ENCODE results near the gene ZCWPW1.
A peak's percentile ranks its signal among the peaks of the same experiment; 100 is the strongest.

ZCWPW1 gene

DNA sequence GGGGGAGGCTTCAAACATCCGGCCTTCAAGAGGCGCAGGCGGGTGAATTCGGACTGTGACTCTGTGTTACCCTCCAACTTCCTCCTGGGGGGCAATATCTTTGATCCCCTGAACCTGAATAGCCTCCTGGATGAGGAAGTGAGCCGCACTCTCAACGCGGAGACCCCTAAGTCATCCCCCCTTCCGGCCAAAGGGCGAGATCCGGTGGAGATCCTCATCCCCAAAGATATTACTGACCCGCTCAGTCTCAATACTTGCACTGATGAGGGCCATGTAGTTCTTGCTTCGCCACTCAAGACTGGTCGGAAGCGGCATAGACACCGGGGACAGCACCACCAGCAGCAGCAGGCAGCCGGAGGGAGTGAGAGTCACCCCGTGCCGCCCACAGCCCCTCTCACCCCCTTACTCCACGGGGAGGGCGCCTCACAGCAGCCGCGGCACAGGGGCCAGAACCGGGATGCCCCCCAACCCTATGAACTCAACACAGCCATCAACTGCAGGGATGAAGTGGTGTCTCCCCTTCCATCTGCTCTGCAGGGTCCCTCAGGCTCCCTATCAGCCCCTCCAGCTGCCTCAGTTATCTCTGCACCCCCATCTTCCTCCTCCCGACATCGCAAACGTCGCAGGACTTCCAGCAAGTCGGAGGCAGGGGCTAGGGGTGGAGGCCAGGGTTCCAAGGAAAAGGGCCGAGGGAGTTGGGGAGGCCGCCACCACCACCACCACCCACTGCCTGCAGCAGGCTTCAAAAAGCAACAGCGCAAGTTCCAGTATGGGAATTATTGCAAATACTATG, 2.2 kb upstream of the ZCWPW1 start:
- H3K27ac ChIP-seq (ENCODE audit: low read length) = peak overlapping the region; percentile 100
- peaks cover 17 to 20% of the 10 kb centered on the region in 2 donors for H3K36me3 ChIP-seq (ENCODE audit: control insufficient read depth in 2 of 2, insufficient read depth in 2 of 2, low read length in 2 of 2)
- H3K4me3 ChIP-seq (ENCODE audit: low read length in 2 of 2) = peak overlapping the region; percentile 49 to 88
- H3K4me1 ChIP-seq (ENCODE audit: control insufficient read depth, insufficient read depth, low read length) = peaks cover 48% of the 10 kb centered on the region
- H3K27me3 ChIP-seq (ENCODE audit: control insufficient read depth in 1 of 2, insufficient read depth in 2 of 2, low read length in 2 of 2) = no peaks in the 10 kb centered on the region
- peak overlapping the region; percentile 71 to 92 for H3K9ac ChIP-seq (ENCODE audit: low read length in 2 of 2)
- H3K9me3 ChIP-seq (ENCODE audit: control insufficient read depth in 2 of 2, low read length in 2 of 2) = no peaks in the 10 kb centered on the region

GRCh38 chr7:100429637-100430492, 1.4 kb upstream of the ZCWPW1 start, which contains the start of gene MEPCE:
TSS of gene MEPCE (plus strand) at chr7:100429831. CDS start at chr7:100430019, 188 bp downstream.
- H3K9ac ChIP-seq (ENCODE audit: low read length in 2 of 2) = peak within 1 kb of the TSS; percentile 92 to 98
- H3K4me3 ChIP-seq (ENCODE audit: low read length in 2 of 2) = peak within 1 kb of the TSS; percentile 69 to 88
- H3K36me3 ChIP-seq (ENCODE audit: control insufficient read depth in 2 of 2, insufficient read depth in 2 of 2, low read length in 2 of 2) = peaks cover 16 to 20% of the 10 kb centered on the region in 2 donors
- peaks cover 40% of the 10 kb centered on the region for H3K4me1 ChIP-seq (ENCODE audit: control insufficient read depth, insufficient read depth, low read length)
- peak within 1 kb of the TSS; percentile 100 for H3K27ac ChIP-seq (ENCODE audit: low read length)
- no peaks in the 10 kb centered on the region for H3K9me3 ChIP-seq (ENCODE audit: control insufficient read depth in 2 of 2, low read length in 2 of 2)
- no peaks in the 10 kb centered on the region for H3K27me3 ChIP-seq (ENCODE audit: control insufficient read depth in 1 of 2, insufficient read depth in 2 of 2, low read length in 2 of 2)

DNA sequence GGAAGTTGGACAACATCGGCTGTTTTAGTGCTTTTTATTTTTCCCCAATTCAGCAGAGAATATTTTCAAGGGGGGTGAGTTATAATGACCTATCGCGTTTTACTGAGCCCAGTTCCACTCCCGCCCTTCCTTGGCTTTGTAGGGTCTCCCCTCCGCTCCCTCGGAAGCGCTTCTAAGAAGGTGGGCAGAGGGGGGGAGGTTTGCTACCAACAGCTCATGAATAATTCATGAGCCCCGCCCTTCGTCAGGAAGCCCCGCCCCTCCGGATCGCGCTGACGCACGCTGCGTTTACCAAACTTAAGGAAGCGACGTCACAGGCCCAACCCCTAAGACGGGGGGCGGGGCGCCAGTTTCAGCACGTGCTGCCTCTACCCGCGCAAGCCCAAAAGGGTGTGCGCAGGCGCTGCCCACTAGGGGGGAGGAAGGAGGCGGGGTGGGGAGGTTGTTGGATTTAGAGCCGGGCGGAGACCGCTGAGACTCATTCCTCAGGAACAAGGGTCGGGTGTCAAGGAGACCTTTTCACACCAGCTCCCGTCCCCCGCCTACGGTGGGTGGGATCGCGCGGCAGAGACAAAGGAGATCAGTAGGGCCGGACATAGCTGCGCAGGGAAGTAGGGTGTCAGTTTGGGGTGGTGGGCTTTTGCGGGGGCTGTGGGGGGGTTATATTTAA, 599 bp upstream of the ZCWPW1 start:
- no peaks in the 10 kb centered on the region for H3K27me3 ChIP-seq (ENCODE audit: control insufficient read depth in 1 of 2, insufficient read depth in 2 of 2, low read length in 2 of 2)
- no peaks in the 10 kb centered on the region for H3K9me3 ChIP-seq (ENCODE audit: control insufficient read depth in 2 of 2, low read length in 2 of 2)
- peak overlapping the region; percentile 92 to 98 for H3K9ac ChIP-seq (ENCODE audit: low read length in 2 of 2)
- peaks cover 35% of the 10 kb centered on the region for H3K4me1 ChIP-seq (ENCODE audit: control insufficient read depth, insufficient read depth, low read length)
- peaks cover 14 to 18% of the 10 kb centered on the region in 2 donors for H3K36me3 ChIP-seq (ENCODE audit: control insufficient read depth in 2 of 2, insufficient read depth in 2 of 2, low read length in 2 of 2)
- H3K27ac ChIP-seq (ENCODE audit: low read length) = peak overlapping the region; percentile 100
- peak overlapping the region; percentile 69 to 88 for H3K4me3 ChIP-seq (ENCODE audit: low read length in 2 of 2)

DNA sequence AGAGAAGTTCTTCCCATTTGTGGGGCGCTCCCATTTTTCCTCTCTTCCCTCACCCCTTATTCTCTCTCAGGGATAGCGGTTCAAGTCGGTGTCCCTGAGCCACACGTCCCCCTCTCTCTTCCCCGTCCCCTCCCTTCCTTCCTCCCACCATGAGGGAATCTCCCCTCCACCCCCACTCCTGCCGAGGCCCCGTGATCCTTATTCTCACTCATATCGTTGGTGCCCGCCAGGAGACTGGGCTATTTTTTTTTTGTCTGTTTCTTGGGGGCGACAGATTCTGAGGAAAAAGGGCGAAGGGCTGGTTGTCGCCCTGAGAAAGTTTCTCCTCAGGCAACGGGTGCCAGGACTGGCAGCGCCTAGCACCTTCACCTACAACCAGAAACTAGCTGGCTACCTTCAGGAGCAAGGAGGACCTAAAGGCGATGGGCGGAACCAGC, 723 bp downstream of the ZCWPW1 start:
- Histone ChIP-seq H3K27me3 (ENCODE audit: control insufficient read depth in 1 of 2, insufficient read depth in 2 of 2, low read length in 2 of 2) (no peaks in the 10 kb centered on the region), H3K4me3 (ENCODE audit: low read length in 2 of 2) (peak overlapping the region; percentile 69 to 88), H3K4me1 (ENCODE audit: control insufficient read depth, insufficient read depth, low read length) (peaks cover 29% of the 10 kb centered on the region), H3K36me3 (ENCODE audit: control insufficient read depth in 2 of 2, insufficient read depth in 2 of 2, low read length in 2 of 2) (peaks cover 1 to 5% of the 10 kb centered on the region in 2 donors), H3K9ac (ENCODE audit: low read length in 2 of 2) (peak overlapping the region in 1 of 2 donors; percentile 92), H3K27ac (ENCODE audit: low read length) (peak overlapping the region; percentile 100), H3K9me3 (ENCODE audit: control insufficient read depth in 2 of 2, low read length in 2 of 2) (no peaks in the 10 kb centered on the region)

DNA sequence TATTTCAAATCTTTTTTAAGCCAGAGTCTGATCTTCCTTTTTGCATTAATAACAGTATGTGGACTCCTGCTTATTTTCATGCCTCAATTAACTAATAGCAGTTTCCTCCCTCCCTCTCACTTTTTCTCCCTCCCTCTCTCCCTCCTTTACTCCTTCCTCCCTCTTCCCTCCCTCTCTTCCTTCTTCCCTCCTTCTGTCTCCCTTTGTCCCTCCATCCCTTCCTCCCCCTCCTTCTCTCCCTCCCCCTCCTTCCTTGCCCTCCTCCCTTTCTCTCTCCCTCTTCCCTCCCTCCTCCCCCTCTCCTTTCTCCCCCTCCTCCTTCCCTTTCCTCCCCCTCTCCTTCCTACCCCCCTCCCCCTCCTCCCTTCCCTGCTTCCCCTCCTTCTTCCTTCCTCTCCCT, 2.0 kb downstream of the ZCWPW1 start:
- H3K4me3 ChIP-seq (ENCODE audit: low read length in 2 of 2) = no peak overlapping the region
- no peak overlapping the region for H3K9ac ChIP-seq (ENCODE audit: low read length in 2 of 2)
- peaks cover 0 to 2% of the 10 kb centered on the region in 2 donors for H3K36me3 ChIP-seq (ENCODE audit: control insufficient read depth in 2 of 2, insufficient read depth in 2 of 2, low read length in 2 of 2)
- no peaks in the 10 kb centered on the region for H3K9me3 ChIP-seq (ENCODE audit: control insufficient read depth in 2 of 2, low read length in 2 of 2)
- no peaks in the 10 kb centered on the region for H3K27me3 ChIP-seq (ENCODE audit: control insufficient read depth in 1 of 2, insufficient read depth in 2 of 2, low read length in 2 of 2)
- no peak overlapping the region for H3K27ac ChIP-seq (ENCODE audit: low read length)
- H3K4me1 ChIP-seq (ENCODE audit: control insufficient read depth, insufficient read depth, low read length) = peaks cover 20% of the 10 kb centered on the region

GRCh38 chr7:100425347-100425746, 3.2 kb downstream of the ZCWPW1 start:
- no peaks in the 10 kb centered on the region for H3K36me3 ChIP-seq (ENCODE audit: control insufficient read depth in 2 of 2, insufficient read depth in 2 of 2, low read length in 2 of 2)
- H3K27me3 ChIP-seq (ENCODE audit: control insufficient read depth in 1 of 2, insufficient read depth in 2 of 2, low read length in 2 of 2) = no peaks in the 10 kb centered on the region
- no peaks in the 10 kb centered on the region for H3K9me3 ChIP-seq (ENCODE audit: control insufficient read depth in 2 of 2, low read length in 2 of 2)
- no peak overlapping the region for H3K4me3 ChIP-seq (ENCODE audit: low read length in 2 of 2)
- no peak overlapping the region for H3K9ac ChIP-seq (ENCODE audit: low read length in 2 of 2)
- peaks cover 8% of the 10 kb centered on the region for H3K4me1 ChIP-seq (ENCODE audit: control insufficient read depth, insufficient read depth, low read length)
- H3K27ac ChIP-seq (ENCODE audit: low read length) = no peak overlapping the region

GRCh38 chr7:100423315-100423714, 5.2 kb downstream of the ZCWPW1 start:
- no peaks in the 10 kb centered on the region for H3K9me3 ChIP-seq (ENCODE audit: control insufficient read depth in 2 of 2, low read length in 2 of 2)
- H3K27ac ChIP-seq (ENCODE audit: low read length) = no peak overlapping the region
- H3K4me3 ChIP-seq (ENCODE audit: low read length in 2 of 2) = no peak overlapping the region
- no peak overlapping the region for H3K9ac ChIP-seq (ENCODE audit: low read length in 2 of 2)
- no peaks in the 10 kb centered on the region for H3K27me3 ChIP-seq (ENCODE audit: control insufficient read depth in 1 of 2, insufficient read depth in 2 of 2, low read length in 2 of 2)
- peaks cover 8% of the 10 kb centered on the region for H3K4me1 ChIP-seq (ENCODE audit: control insufficient read depth, insufficient read depth, low read length)
- no peaks in the 10 kb centered on the region for H3K36me3 ChIP-seq (ENCODE audit: control insufficient read depth in 2 of 2, insufficient read depth in 2 of 2, low read length in 2 of 2)

GRCh38 chr7:100419660-100420226, 8.8 kb downstream of the ZCWPW1 start:
- Histone ChIP-seq H3K4me1 (ENCODE audit: control insufficient read depth, insufficient read depth, low read length) (no peaks in the 10 kb centered on the region), H3K9ac (ENCODE audit: low read length in 2 of 2) (no peak overlapping the region), H3K27me3 (ENCODE audit: control insufficient read depth in 1 of 2, insufficient read depth in 2 of 2, low read length in 2 of 2) (no peaks in the 10 kb centered on the region), H3K9me3 (ENCODE audit: control insufficient read depth in 2 of 2, low read length in 2 of 2) (no peaks in the 10 kb centered on the region), H3K4me3 (ENCODE audit: low read length in 2 of 2) (no peak overlapping the region), H3K27ac (ENCODE audit: low read length) (no peak overlapping the region), H3K36me3 (ENCODE audit: control insufficient read depth in 2 of 2, insufficient read depth in 2 of 2, low read length in 2 of 2) (no peaks in the 10 kb centered on the region)

DNA sequence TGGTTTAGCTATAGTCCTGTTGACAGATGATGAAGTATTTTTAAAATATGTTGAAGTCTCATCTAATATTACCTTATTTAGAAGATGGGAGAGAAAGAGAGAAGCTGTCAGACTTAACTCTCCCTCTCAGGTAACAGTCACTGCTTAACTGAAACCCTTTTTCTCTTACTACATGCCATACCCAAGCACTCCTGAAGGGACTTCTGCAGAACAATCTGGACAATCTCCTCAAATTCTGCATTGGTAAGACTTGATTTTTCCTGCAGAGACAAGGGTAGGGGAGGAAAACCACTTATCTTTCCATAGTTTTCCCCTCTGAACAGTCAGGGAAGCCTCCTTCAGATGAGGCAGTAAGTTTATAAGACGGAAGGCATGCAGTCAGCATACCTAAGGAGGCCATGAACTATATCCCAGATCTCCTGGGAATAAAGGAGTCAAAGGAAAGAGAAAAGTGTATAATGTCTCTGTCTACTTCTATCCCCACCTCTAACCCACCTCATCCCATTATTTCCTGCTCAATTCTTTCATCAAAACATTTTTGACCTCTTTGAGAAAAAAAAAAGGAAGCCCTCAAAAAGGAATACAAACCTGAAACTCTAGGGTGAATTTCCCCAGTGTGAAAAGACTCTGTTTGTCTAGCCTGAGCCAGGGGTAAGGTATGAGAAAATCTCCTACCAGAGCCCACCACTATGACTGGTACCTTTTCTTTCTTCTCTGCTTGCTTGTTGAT, 9.4 kb downstream of the ZCWPW1 start:
- Histone ChIP-seq H3K36me3 (ENCODE audit: control insufficient read depth in 2 of 2, insufficient read depth in 2 of 2, low read length in 2 of 2) (no peaks in the 10 kb centered on the region), H3K9me3 (ENCODE audit: control insufficient read depth in 2 of 2, low read length in 2 of 2) (no peaks in the 10 kb centered on the region), H3K27me3 (ENCODE audit: control insufficient read depth in 1 of 2, insufficient read depth in 2 of 2, low read length in 2 of 2) (no peaks in the 10 kb centered on the region), H3K4me1 (ENCODE audit: control insufficient read depth, insufficient read depth, low read length) (no peaks in the 10 kb centered on the region), H3K27ac (ENCODE audit: low read length) (no peak overlapping the region), H3K4me3 (ENCODE audit: low read length in 2 of 2) (no peak overlapping the region), H3K9ac (ENCODE audit: low read length in 2 of 2) (no peak overlapping the region)

DNA sequence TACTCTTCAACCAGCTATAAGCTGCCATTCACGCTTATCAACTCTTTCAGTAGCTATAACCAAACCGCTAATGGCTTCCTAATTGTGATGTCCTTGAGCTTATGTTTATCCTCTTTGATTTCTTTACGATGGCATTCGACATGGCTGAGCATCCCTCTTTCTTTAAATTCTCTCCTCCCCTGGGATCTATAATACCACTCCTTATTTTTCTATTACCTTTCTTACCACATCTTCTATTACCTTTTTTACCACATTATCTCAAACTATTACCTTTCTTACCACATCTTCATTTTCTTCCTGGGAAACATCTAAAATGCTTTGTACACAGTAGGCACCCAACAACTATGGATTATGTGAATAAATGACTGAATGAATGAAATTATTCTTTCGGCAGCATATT, 13.1 kb downstream of the ZCWPW1 start:
- Histone ChIP-seq H3K36me3 (ENCODE audit: control insufficient read depth in 2 of 2, insufficient read depth in 2 of 2, low read length in 2 of 2) (no peaks in the 10 kb centered on the region), H3K4me1 (ENCODE audit: control insufficient read depth, insufficient read depth, low read length) (no peaks in the 10 kb centered on the region), H3K27me3 (ENCODE audit: control insufficient read depth in 1 of 2, insufficient read depth in 2 of 2, low read length in 2 of 2) (no peaks in the 10 kb centered on the region), H3K27ac (ENCODE audit: low read length) (no peak overlapping the region), H3K9ac (ENCODE audit: low read length in 2 of 2) (no peak overlapping the region), H3K4me3 (ENCODE audit: low read length in 2 of 2) (no peak overlapping the region), H3K9me3 (ENCODE audit: control insufficient read depth in 2 of 2, low read length in 2 of 2) (no peaks in the 10 kb centered on the region)

Data from stomach smooth muscle (tissue), 2 donors.